ENCODE results near the gene CBLC.

DNA sequence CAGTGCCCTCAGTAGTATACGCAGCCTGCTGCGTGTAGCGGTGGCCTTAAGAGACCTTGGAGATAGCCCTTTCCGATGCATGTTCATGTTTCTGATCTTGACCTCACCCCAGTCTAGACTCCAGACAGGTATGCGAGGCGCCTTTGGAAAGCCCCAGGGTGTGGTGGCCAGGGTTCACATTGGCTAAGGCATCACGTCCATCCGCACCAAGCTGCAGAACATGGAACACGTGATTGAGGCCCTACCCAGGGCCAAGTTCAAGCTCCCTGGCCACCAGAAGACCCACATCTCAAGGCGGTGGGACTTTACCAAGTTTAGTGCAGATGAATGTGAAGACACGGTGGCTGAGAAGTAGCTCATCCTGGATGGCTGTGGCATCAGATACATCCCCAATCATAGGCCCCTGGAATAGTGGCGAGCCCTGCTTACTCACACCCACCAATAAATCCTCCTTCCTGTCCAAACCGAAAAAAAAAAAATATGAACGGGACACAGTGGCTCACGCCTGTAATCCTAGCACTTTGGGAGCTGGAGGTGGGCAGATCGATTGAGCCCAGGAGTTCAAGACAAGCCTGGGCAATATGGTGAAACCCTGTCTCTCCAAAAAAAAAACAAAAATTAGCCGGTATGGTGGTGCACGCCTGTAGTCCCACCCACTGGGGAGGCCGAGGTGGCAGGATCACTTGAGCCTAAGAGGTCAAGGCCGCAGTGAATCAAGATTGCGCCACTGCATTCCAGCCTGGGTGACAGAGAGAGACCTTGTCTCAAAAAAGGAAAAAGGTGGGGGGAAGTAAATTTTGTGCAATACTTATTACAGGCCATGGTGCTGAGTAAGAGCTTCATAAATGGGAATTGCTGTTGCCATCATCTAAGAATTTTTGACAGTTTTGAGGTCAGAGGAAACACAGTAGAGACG is 12.4 kb upstream of the CBLC start:
- TF ChIP-seq EZH2 (IDR thresholded peaks at IDR 0.05; ENCODE audit: insufficient read depth, poor library complexity, severe bottlenecking) (no peak), EZH2phosphoT487 (IDR thresholded peaks at IDR 0.05; ENCODE audit: insufficient read depth, low read depth) (no peak)
